NCI-H2107 treated with DMSO at 0.1 percent for 48 hours (cell line): Measurements from ENCODE around the gene TXNDC11.
"Not testable (repeated sequence)": the region's sequence is repeated elsewhere in the genome, so short reads cannot be mapped to it uniquely, and the experiment has no call there.

ENCODE experiments used
- DNase-seq: peaks from one replicate; lab custom pipeline; 2025; ENCODE audit not compliant: unreplicated experiment; lab: John Stamatoyannopoulos, UW

Gene TXNDC11

GRCh38 chr16:11742536-11743307 lies at the start of gene TXNDC11:
Gene TXNDC11 (minus strand): TSS chr16:11742857. CDS start chr16:11742730, 127 bp downstream.
- peak; percentile 94 for DNase-seq

- peak; percentile 74 for DNase-seq
Observed at GRCh38 chr16:11791144-11791828, 48.6 kb upstream of the TXNDC11 start.

GRCh38 chr16:11788914-11789313 lies 46.3 kb upstream of the TXNDC11 start:
- DNase-seq, result no peak

GRCh38 chr16:11784980-11785599 lies 42.4 kb upstream of the TXNDC11 start:
- DNase-seq, result not testable (repeated sequence)

- not testable (repeated sequence) for DNase-seq
Observed at GRCh38 chr16:11784381-11784780, 41.7 kb upstream of the TXNDC11 start.

GRCh38 chr16:11784038-11784369 lies 41.3 kb upstream of the TXNDC11 start:
- DNase-seq, result no peak

- DNase-seq, result no peak
Observed at GRCh38 chr16:11783319-11784037, 40.8 kb upstream of the TXNDC11 start.

GRCh38 chr16:11781773-11782172 lies 39.1 kb upstream of the TXNDC11 start:
- no peak for DNase-seq

- DNase-seq, result no peak
Observed at GRCh38 chr16:11780991-11781680, 38.5 kb upstream of the TXNDC11 start.

- no peak for DNase-seq
Observed at GRCh38 chr16:11779074-11779473, 36.4 kb upstream of the TXNDC11 start.

GRCh38 chr16:11774065-11774626 lies 31.5 kb upstream of the TXNDC11 start:
- DNase-seq, result no peak

GRCh38 chr16:11768849-11769248 lies 26.2 kb upstream of the TXNDC11 start:
- no peak for DNase-seq

GRCh38 chr16:11762431-11762830 lies 19.8 kb upstream of the TXNDC11 start:
- DNase-seq, result no peak

GRCh38 chr16:11759997-11760396 lies 17.3 kb upstream of the TXNDC11 start:
- no peak for DNase-seq

GRCh38 chr16:11759163-11759834 lies 16.6 kb upstream of the TXNDC11 start:
- DNase-seq, result no peak

- DNase-seq, result no peak
Observed at GRCh38 chr16:11757671-11758545, 15.3 kb upstream of the TXNDC11 start.

GRCh38 chr16:11756248-11756647 lies 13.6 kb upstream of the TXNDC11 start:
- no peak for DNase-seq

- DNase-seq, result no peak
Observed at GRCh38 chr16:11755022-11755760, 12.5 kb upstream of the TXNDC11 start.
